WTC11 (cell line): Measurements from ENCODE around the gene TSR3. TPM values are rescaled to one million over a fixed set of nuclear protein-coding genes. Genes with fewer than 3 reads are reported as not detected.

Source experiments
- CREM ChIP-seq: sonication (generic); formaldehyde crosslinking; IDR thresholded peaks from 2 replicates; pipeline ENCODE4 v1.8.1; 2022; ENCODE audit warnings: mild to moderate bottlenecking, missing genetic modification reagents, moderate library complexity
- FOXJ3 ChIP-seq: sonication (generic); formaldehyde crosslinking; IDR thresholded peaks from 2 replicates; pipeline ENCODE4 v1.9.0; 2021; ENCODE audit warnings: missing genetic modification reagents, mild to moderate bottlenecking, borderline replicate concordance
- FOXK1 ChIP-seq: sonication (generic); formaldehyde crosslinking; IDR thresholded peaks from 2 replicates; pipeline ENCODE4 v1.8.0; 2022; ENCODE audit warnings: mild to moderate bottlenecking, moderate library complexity, missing genetic modification reagents
- GABPB1 ChIP-seq: sonication (generic); formaldehyde crosslinking; IDR thresholded peaks from 2 replicates; pipeline ENCODE4 v1.8.1; 2023; ENCODE audit warnings: mild to moderate bottlenecking, missing genetic modification reagents
- HMGA2 ChIP-seq: fragments of 250-450 bp; sonication (Bioruptor Pico); IDR thresholded peaks from 2 replicates; pipeline ENCODE4 v1.4.0; 2021; ENCODE audit warnings: mild to moderate bottlenecking, moderate library complexity
- MYBL2 ChIP-seq: sonication (generic); formaldehyde crosslinking; IDR thresholded peaks from 2 replicates; pipeline ENCODE4 v1.8.1; 2023; ENCODE audit warnings: mild to moderate bottlenecking, moderate library complexity, missing genetic modification reagents
- NFE2L1 ChIP-seq: sonication (generic); formaldehyde crosslinking; IDR thresholded peaks from 2 replicates; pipeline ENCODE4 v1.8.1; 2023; ENCODE audit warnings: missing genetic modification reagents
- TP53 ChIP-seq: sonication (generic); formaldehyde crosslinking; IDR thresholded peaks from 2 replicates; pipeline ENCODE4 v1.8.1; 2023; ENCODE audit warnings: mild to moderate bottlenecking, missing genetic modification reagents
- ZBTB21 ChIP-seq: sonication (generic); formaldehyde crosslinking; IDR thresholded peaks from 2 replicates; pipeline ENCODE4 v1.8.1; 2023; ENCODE audit warnings: mild to moderate bottlenecking, missing genetic modification reagents, borderline replicate concordance
- ZNF138 ChIP-seq: sonication (generic); formaldehyde crosslinking; conservative IDR thresholded peaks from 2 replicates; pipeline ENCODE4 v1.8.1; 2022; ENCODE audit warnings: mild to moderate bottlenecking, moderate library complexity, missing genetic modification reagents
- ZNF263 ChIP-seq: sonication (generic); formaldehyde crosslinking; IDR thresholded peaks from 2 replicates; pipeline ENCODE4 v1.8.1; 2022; ENCODE audit warnings: low read depth, mild to moderate bottlenecking, moderate library complexity, missing genetic modification reagents
- total RNA-seq: library from RNA; stranded (reverse); gene quantifications from 3 replicates; pipeline ENCODE4 v1.2.3, GENCODE V29; 2021
- TF ChIP-seq, protein P1 (sequence below): sonication (generic); formaldehyde crosslinking; IDR thresholded peaks from 2 replicates; pipeline ENCODE4 v1.8.1; 2023; ENCODE audit warnings: mild to moderate bottlenecking, missing genetic modification reagents
- TF ChIP-seq, protein P2 (sequence below): fragments of 250-450 bp; sonication (Bioruptor Pico); IDR thresholded peaks from 2 replicates; pipeline ENCODE4 v1.9.0; 2021; ENCODE audit warnings: mild to moderate bottlenecking, borderline replicate concordance
- TF ChIP-seq, protein P3 (sequence below): fragments of 250-450 bp; sonication (Bioruptor Pico); conservative IDR thresholded peaks from 2 replicates; pipeline ENCODE4 v1.9.0; 2021; ENCODE audit warnings: mild to moderate bottlenecking
- TF ChIP-seq, protein P4 (sequence below): sonication (generic); formaldehyde crosslinking; IDR thresholded peaks from 2 replicates; pipeline ENCODE4 v1.8.1; 2023; ENCODE audit warnings: mild to moderate bottlenecking, moderate library complexity, missing genetic modification reagents
- TF ChIP-seq, protein P5 (sequence below): fragments of 250-450 bp; sonication (Bioruptor Pico); IDR thresholded peaks from 2 replicates; pipeline ENCODE4 v1.9.0; 2021; ENCODE audit warnings: mild to moderate bottlenecking
- TF ChIP-seq, protein P6 (sequence below): sonication (generic); formaldehyde crosslinking; conservative IDR thresholded peaks from 2 replicates; pipeline ENCODE4 v1.8.1; 2022; ENCODE audit warnings: mild to moderate bottlenecking, missing genetic modification reagents
- TF ChIP-seq, protein P7 (sequence below): sonication (generic); formaldehyde crosslinking; IDR thresholded peaks from 2 replicates; pipeline ENCODE4 v1.8.0; 2022; ENCODE audit warnings: mild to moderate bottlenecking, missing genetic modification reagents
- TF ChIP-seq, protein P8 (sequence below): sonication (generic); formaldehyde crosslinking; IDR thresholded peaks from 2 replicates; pipeline ENCODE4 v1.8.1; 2023; ENCODE audit warnings: mild to moderate bottlenecking, missing genetic modification reagents, borderline replicate concordance

Gene TSR3
- total RNA-seq, 1 experiment from 2014 or later = 66.3 TPM

DNA sequence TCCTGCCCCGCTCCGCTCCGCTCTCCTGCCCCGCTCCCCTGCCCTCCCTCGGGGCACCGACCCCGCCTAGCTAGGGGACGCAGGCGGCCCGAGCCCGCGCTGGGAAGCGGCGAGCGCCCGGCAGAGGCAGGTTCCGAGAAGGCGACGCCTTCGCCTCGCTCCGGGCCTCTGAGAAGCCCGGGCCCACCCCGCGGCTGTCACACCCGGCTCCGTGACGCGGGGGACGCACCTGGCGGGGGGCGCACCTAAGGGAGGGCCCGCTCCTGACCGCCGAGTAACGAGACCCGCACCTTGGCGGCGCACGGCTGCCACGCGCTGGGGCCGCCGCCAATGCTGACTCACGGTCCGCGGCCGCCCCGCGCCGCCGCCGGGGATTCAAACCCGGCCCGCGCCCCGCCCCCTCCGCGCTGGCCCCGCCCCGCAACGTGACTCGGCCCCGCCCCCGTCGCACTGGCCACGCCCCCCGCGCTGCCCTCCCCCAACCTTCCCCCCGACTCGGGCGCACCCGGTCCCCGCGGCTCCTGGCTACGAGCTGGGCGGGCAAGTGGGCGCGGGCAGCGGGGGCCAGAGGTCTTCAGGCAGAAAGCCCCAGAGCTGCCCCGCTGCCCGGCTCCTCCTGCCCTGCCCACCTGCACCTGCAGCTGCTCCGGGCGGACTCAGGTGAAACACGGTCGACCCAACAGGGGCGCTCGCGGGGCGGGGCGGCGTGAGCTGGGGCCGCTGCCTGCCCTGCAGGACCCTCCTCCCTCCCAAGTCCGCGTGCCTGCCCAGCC, 27.8 kb upstream of the TSR3 start (continued):
- TF ChIP-seq, protein P1, sequence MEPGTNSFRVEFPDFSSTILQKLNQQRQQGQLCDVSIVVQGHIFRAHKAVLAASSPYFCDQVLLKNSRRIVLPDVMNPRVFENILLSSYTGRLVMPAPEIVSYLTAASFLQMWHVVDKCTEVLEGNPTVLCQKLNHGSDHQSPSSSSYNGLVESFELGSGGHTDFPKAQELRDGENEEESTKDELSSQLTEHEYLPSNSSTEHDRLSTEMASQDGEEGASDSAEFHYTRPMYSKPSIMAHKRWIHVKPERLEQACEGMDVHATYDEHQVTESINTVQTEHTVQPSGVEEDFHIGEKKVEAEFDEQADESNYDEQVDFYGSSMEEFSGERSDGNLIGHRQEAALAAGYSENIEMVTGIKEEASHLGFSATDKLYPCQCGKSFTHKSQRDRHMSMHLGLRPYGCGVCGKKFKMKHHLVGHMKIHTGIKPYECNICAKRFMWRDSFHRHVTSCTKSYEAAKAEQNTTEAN = peak; percentile 42; the same call in 1 of the 2 replicates
- 0 out of 2 replicates have a peak, but pooled peaks have one; percentile 17 for TF ChIP-seq MYBL2 (CRISPR knock-in tag)
- TF ChIP-seq, protein P2, sequence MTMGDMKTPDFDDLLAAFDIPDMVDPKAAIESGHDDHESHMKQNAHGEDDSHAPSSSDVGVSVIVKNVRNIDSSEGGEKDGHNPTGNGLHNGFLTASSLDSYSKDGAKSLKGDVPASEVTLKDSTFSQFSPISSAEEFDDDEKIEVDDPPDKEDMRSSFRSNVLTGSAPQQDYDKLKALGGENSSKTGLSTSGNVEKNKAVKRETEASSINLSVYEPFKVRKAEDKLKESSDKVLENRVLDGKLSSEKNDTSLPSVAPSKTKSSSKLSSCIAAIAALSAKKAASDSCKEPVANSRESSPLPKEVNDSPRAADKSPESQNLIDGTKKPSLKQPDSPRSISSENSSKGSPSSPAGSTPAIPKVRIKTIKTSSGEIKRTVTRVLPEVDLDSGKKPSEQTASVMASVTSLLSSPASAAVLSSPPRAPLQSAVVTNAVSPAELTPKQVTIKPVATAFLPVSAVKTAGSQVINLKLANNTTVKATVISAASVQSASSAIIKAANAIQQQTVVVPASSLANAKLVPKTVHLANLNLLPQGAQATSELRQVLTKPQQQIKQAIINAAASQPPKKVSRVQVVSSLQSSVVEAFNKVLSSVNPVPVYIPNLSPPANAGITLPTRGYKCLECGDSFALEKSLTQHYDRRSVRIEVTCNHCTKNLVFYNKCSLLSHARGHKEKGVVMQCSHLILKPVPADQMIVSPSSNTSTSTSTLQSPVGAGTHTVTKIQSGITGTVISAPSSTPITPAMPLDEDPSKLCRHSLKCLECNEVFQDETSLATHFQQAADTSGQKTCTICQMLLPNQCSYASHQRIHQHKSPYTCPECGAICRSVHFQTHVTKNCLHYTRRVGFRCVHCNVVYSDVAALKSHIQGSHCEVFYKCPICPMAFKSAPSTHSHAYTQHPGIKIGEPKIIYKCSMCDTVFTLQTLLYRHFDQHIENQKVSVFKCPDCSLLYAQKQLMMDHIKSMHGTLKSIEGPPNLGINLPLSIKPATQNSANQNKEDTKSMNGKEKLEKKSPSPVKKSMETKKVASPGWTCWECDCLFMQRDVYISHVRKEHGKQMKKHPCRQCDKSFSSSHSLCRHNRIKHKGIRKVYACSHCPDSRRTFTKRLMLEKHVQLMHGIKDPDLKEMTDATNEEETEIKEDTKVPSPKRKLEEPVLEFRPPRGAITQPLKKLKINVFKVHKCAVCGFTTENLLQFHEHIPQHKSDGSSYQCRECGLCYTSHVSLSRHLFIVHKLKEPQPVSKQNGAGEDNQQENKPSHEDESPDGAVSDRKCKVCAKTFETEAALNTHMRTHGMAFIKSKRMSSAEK (CRISPR knock-in tag) = no peak
- TF ChIP-seq GABPB1 (CRISPR knock-in tag) = no peak
- TF ChIP-seq, protein P3, sequence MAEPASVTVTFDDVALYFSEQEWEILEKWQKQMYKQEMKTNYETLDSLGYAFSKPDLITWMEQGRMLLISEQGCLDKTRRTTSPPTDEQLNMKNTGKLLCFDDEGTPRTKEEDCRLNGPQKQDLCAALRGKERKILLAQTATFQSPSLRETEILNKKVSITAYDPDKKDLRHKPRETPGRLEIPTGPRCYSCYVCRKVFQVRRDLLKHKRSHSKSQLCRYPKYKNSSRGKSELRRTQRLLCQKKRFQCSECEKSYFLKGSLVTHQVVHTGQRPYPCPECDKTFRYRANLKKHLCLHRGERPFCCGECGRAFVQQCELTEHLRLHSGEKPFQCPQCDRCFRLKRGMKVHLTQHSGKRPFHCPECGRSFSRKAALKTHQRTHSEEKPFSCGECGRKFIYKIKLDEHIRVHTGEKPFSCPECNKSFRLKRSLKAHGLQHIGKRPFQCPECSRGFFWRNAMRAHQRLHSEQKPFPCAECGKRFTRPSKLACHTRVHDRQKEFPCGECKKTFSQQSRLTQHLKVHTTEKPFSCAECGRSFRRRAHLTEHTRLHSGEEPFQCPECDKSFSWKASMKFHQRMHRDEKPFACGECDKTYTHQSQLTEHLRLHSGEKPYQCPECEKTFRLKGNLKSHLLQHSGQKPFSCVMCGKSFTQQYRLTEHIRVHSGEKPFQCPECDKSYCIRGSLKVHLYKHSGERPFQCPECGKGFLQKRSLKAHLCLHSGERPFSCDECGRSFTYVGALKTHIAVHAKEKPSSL (CRISPR knock-in tag) = no peak
- TF ChIP-seq, protein P4, sequence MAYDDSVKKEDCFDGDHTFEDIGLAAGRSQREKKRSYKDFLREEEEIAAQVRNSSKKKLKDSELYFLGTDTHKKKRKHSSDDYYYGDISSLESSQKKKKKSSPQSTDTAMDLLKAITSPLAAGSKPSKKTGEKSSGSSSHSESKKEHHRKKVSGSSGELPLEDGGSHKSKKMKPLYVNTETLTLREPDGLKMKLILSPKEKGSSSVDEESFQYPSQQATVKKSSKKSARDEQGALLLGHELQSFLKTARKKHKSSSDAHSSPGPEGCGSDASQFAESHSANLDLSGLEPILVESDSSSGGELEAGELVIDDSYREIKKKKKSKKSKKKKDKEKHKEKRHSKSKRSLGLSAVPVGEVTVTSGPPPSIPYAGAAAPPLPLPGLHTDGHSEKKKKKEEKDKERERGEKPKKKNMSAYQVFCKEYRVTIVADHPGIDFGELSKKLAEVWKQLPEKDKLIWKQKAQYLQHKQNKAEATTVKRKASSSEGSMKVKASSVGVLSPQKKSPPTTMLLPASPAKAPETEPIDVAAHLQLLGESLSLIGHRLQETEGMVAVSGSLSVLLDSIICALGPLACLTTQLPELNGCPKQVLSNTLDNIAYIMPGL = peak; percentile 57
- TF ChIP-seq FOXK1 = peak; percentile 21; the same call in 1 of the 2 replicates
- TF ChIP-seq, protein P5, sequence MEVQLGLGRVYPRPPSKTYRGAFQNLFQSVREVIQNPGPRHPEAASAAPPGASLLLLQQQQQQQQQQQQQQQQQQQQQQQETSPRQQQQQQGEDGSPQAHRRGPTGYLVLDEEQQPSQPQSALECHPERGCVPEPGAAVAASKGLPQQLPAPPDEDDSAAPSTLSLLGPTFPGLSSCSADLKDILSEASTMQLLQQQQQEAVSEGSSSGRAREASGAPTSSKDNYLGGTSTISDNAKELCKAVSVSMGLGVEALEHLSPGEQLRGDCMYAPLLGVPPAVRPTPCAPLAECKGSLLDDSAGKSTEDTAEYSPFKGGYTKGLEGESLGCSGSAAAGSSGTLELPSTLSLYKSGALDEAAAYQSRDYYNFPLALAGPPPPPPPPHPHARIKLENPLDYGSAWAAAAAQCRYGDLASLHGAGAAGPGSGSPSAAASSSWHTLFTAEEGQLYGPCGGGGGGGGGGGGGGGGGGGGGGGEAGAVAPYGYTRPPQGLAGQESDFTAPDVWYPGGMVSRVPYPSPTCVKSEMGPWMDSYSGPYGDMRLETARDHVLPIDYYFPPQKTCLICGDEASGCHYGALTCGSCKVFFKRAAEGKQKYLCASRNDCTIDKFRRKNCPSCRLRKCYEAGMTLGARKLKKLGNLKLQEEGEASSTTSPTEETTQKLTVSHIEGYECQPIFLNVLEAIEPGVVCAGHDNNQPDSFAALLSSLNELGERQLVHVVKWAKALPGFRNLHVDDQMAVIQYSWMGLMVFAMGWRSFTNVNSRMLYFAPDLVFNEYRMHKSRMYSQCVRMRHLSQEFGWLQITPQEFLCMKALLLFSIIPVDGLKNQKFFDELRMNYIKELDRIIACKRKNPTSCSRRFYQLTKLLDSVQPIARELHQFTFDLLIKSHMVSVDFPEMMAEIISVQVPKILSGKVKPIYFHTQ (CRISPR knock-in tag) = no peak
- TF ChIP-seq TP53 (CRISPR knock-in tag) = no peak
- TF ChIP-seq CREM (CRISPR knock-in tag) = no peak
- TF ChIP-seq FOXJ3 (CRISPR knock-in tag) = no peak
- TF ChIP-seq ZNF138 (CRISPR knock-in tag) = no peak
- no peak for TF ChIP-seq ZNF263 (CRISPR knock-in tag)
- TF ChIP-seq, protein P6, sequence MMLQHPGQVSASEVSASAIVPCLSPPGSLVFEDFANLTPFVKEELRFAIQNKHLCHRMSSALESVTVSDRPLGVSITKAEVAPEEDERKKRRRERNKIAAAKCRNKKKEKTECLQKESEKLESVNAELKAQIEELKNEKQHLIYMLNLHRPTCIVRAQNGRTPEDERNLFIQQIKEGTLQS = no peak
- TF ChIP-seq ZBTB21 (CRISPR knock-in tag) = no peak
- TF ChIP-seq HMGA2 (CRISPR knock-in tag) = no peak
- TF ChIP-seq, protein P7, sequence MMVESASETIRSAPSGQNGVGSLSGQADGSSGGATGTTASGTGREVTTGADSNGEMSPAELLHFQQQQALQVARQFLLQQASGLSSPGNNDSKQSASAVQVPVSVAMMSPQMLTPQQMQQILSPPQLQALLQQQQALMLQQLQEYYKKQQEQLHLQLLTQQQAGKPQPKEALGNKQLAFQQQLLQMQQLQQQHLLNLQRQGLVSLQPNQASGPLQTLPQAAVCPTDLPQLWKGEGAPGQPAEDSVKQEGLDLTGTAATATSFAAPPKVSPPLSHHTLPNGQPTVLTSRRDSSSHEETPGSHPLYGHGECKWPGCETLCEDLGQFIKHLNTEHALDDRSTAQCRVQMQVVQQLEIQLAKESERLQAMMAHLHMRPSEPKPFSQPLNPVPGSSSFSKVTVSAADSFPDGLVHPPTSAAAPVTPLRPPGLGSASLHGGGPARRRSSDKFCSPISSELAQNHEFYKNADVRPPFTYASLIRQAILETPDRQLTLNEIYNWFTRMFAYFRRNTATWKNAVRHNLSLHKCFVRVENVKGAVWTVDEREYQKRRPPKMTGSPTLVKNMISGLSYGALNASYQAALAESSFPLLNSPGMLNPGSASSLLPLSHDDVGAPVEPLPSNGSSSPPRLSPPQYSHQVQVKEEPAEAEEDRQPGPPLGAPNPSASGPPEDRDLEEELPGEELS (CRISPR knock-in tag) = no peak
- TF ChIP-seq NFE2L1 (CRISPR knock-in tag) = peak; percentile 81; the same call in 1 of the 2 replicates
- TF ChIP-seq, protein P8, sequence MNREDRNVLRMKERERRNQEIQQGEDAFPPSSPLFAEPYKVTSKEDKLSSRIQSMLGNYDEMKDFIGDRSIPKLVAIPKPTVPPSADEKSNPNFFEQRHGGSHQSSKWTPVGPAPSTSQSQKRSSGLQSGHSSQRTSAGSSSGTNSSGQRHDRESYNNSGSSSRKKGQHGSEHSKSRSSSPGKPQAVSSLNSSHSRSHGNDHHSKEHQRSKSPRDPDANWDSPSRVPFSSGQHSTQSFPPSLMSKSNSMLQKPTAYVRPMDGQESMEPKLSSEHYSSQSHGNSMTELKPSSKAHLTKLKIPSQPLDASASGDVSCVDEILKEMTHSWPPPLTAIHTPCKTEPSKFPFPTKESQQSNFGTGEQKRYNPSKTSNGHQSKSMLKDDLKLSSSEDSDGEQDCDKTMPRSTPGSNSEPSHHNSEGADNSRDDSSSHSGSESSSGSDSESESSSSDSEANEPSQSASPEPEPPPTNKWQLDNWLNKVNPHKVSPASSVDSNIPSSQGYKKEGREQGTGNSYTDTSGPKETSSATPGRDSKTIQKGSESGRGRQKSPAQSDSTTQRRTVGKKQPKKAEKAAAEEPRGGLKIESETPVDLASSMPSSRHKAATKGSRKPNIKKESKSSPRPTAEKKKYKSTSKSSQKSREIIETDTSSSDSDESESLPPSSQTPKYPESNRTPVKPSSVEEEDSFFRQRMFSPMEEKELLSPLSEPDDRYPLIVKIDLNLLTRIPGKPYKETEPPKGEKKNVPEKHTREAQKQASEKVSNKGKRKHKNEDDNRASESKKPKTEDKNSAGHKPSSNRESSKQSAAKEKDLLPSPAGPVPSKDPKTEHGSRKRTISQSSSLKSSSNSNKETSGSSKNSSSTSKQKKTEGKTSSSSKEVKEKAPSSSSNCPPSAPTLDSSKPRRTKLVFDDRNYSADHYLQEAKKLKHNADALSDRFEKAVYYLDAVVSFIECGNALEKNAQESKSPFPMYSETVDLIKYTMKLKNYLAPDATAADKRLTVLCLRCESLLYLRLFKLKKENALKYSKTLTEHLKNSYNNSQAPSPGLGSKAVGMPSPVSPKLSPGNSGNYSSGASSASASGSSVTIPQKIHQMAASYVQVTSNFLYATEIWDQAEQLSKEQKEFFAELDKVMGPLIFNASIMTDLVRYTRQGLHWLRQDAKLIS (CRISPR knock-in tag) = no peak
